RWPE1 (cell line): ENCODE data around the gene CCR5.

Source experiments
- CTCF ChIA-PET: fragments of 350-600 bp; sonication (Branson Sonifier 250); formaldehyde crosslinking; extraction: SDS; loops from one replicate; lab custom pipeline; 2021; lab: Yijun Ruan, JAX
- POLR2A ChIA-PET: fragments of 400-600 bp; formaldehyde crosslinking; extraction: SDS; loops from one replicate; lab custom pipeline; 2020; ENCODE audit warnings: antibody characterized with exemption; ENCODE audit not compliant: low non-redundant PET; lab: Yijun Ruan, JAX
- DNase-seq: peaks from one replicate; pipeline ENCODE4 v3.0.0; 2012; ENCODE audit warnings: low spot score
- H3K27ac ChIP-seq: fragments of 450-650 bp; 2 replicates; pipeline ENCODE4 v1.5.1; 2017
- TF ChIP-seq, protein P1 (sequence below): fragments of 450-650 bp; conservative IDR thresholded peaks from 2 replicates; pipeline ENCODE4 v1.5.1; 2017; ENCODE audit warnings: low read depth, mild to moderate bottlenecking

Gene CCR5

DNA sequence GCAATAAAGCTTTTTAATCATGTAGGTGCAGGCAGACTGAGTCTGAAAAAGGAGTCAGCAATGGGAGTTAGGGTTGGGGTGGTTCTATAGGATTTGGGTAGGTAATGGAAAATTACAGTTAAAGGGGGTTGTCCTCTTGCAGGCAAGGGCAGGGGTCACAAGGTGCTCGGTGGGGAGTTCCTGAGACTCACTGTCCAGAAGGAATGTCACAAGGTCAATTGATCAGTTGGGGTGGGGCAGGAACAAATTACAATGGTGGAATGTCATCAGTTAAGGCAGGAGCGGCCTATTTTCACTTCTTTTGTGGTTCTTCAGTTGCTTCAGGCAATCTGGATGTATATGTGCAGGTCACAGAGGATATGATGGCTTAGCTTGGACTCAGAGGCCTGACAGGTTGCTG, 22.3 kb downstream of the CCR5 start:
- no peak overlapping the region for H3K27ac ChIP-seq
- POLR2A ChIA-PET, result no interaction called here
- TF ChIP-seq, protein P1, sequence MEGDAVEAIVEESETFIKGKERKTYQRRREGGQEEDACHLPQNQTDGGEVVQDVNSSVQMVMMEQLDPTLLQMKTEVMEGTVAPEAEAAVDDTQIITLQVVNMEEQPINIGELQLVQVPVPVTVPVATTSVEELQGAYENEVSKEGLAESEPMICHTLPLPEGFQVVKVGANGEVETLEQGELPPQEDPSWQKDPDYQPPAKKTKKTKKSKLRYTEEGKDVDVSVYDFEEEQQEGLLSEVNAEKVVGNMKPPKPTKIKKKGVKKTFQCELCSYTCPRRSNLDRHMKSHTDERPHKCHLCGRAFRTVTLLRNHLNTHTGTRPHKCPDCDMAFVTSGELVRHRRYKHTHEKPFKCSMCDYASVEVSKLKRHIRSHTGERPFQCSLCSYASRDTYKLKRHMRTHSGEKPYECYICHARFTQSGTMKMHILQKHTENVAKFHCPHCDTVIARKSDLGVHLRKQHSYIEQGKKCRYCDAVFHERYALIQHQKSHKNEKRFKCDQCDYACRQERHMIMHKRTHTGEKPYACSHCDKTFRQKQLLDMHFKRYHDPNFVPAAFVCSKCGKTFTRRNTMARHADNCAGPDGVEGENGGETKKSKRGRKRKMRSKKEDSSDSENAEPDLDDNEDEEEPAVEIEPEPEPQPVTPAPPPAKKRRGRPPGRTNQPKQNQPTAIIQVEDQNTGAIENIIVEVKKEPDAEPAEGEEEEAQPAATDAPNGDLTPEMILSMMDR, result no peak
- CTCF ChIA-PET, result no interaction called here
- no peak for DNase-seq

DNA sequence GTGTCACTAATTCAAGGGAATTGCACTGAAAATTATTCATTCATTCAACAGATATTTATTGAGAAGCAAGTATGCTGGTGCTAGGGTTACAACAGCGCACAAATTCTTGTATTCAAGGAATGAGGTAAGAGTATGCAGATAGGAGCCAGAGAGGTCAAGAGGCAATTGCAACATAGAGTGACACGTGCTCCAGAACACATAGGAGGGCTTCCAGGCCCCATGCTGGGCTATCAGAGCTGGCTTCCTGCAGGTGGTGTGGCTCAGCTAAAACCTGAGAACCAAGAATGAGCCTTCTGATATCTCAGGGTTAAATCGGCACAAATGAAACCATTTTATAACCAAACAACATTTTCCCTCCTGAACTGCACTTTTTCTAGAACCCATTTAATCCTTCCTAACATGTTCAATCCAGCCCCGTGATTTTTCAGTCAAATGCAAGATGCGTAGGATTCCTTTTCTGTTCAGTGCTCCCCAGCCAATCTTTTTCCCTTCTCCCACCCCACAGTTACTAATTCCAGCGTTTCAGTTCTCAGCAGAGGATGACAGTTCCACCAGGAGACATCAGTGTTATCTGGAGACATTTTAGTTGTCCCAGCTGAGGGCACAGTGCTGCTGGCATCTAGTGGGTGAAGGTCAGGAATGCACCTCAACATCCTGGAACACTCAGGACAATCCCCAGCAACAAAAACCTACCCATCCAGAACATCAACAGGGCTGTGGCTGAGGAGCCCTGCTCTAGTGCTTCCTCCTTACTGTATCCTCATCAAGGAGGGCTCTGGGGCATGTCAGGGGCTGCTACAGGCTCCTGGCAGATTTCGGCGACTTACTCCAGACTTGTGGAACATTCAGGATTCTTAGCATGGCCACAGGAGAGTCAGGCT, 23.0 kb downstream of the CCR5 start:
- POLR2A ChIA-PET, result no interaction called here
- TF ChIP-seq, protein P1, result no peak
- no peak overlapping the region for H3K27ac ChIP-seq
- CTCF ChIA-PET, result no interaction called here
- DNase-seq, result no peak

GRCh38 chr3:46395210-46395661, 24.5 kb downstream of the CCR5 start:
- TF ChIP-seq, protein P1, result no peak
- ChIA-PET CTCF (no interaction called here), POLR2A (no interaction called here)
- no peak overlapping the region for H3K27ac ChIP-seq
- DNase-seq, result no peak

DNA sequence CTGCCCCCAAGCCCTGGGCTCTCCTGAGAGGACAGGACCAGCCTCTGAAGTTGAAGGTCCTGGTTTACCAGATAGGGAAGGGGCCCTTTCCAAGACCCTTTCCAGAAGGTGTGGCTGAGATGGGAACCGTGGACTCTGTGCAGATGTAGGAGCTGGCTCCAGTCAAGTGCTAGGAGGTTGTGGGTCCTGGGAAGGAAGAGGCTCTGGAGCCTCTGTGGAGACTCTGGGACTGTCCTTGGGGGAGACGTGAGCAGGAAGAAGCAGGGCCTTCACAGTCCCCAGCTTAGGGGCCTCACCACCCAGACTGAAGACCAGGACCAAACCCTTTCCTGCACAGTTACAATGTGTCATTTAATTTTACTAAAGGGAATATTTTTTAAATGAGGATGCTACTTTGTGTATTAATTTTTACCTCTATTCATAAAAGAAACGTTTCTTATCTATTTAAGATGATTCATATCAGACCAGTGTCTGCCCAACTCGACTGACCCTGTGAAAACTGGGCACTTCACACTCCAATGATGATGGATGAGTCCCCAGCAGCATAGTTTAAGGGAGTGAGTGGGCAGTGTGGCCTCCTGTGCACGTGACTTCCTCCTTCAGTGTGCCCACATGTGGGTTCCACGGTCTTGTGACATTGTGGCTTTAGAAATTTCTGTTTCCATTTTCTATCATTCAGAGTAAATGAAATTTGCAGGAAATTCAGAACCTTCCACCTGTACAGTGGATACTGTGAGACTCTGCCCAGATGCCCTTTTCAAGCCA, 25.2 kb downstream of the CCR5 start:
- POLR2A ChIA-PET, result no interaction called here
- TF ChIP-seq, protein P1, result no peak
- CTCF ChIA-PET, result no interaction called here
- no peak overlapping the region for H3K27ac ChIP-seq
- DNase-seq, result no peak

- TF ChIP-seq, protein P1, result no peak
- CTCF ChIA-PET, result no interaction called here
- DNase-seq, result no peak
- H3K27ac ChIP-seq, result no peak overlapping the region
- POLR2A ChIA-PET, result no interaction called here
Measured at GRCh38 chr3:46397111-46397510, 26.4 kb downstream of the CCR5 start.

GRCh38 chr3:46398186-46398955, 27.6 kb downstream of the CCR5 start:
- ChIA-PET CTCF (no interaction called here), POLR2A (no interaction called here)
- DNase-seq, result no peak
- no peak overlapping the region for H3K27ac ChIP-seq
- TF ChIP-seq, protein P1, result no peak
